Vagina (tissue), 2 donors: ENCODE results near the gene BCAT1. TPM values are rescaled to one million over a fixed set of nuclear protein-coding genes. Genes with fewer than 3 reads are reported as not detected.
"Not testable (repeated sequence)": the region's sequence is repeated elsewhere in the genome, so short reads cannot be mapped to it uniquely, and the experiment has no call there.

Source experiments
- DNase-seq, 2 donors: peaks; one replicate each; pipeline ENCODE4 v3.0.0-alpha.2; 2017; ENCODE audit errors: extremely low spot score in 2 of 2
- H3K27ac ChIP-seq: fragments of 200-600 bp; sonication (generic); one replicate; pipeline ENCODE4 v1.5.1; 2019
- H3K27me3 ChIP-seq: fragments of 200-600 bp; sonication (generic); one replicate; pipeline ENCODE4 v1.5.1; 2019
- H3K36me3 ChIP-seq, 2 donors: fragments of 200-600 bp; sonication (generic); one replicate each; pipeline ENCODE4 v1.5.1; 2017 to 2019
- H3K4me1 ChIP-seq: fragments of 200-600 bp; sonication (generic); one replicate; pipeline ENCODE4 v1.5.1; 2019
- H3K4me3 ChIP-seq, 2 donors: fragments of 200-600 bp; sonication (generic); 1 replicate in 1 of 2; 2 replicates in 1 of 2; pipeline ENCODE4 v1.5.1; 2016 to 2019
- H3K9me3 ChIP-seq: fragments of 200-600 bp; sonication (generic); one replicate; pipeline ENCODE4 v1.5.1; 2019
- CTCF ChIP-seq, 3 experiments: fragments of 450-650 bp in 2 of 3; fragments of 200-600 bp in 1 of 3; sonication (generic) in 1 of 3; IDR thresholded peaks; one replicate each; pipeline ENCODE4 v1.5.1; 2017 to 2019; ENCODE audit warnings: antibody characterized with exemption in 3 of 3, mild to moderate bottlenecking in 2 of 3, moderate library complexity in 2 of 3
- POLR2A ChIP-seq, 2 donors: fragments of 450-650 bp; IDR thresholded peaks; one replicate each; pipeline ENCODE4 v1.6.1; 2017; ENCODE audit warnings: antibody characterized with exemption in 2 of 2, mild to moderate bottlenecking in 2 of 2, moderate library complexity in 2 of 2
- POLR2AphosphoS5 ChIP-seq, 2 donors: sonication (generic); formaldehyde crosslinking; IDR thresholded peaks; one replicate each; pipeline ENCODE4 v1.9.0; 2017; ENCODE audit warnings: antibody characterized with exemption in 2 of 2, mild to moderate bottlenecking in 2 of 2, low read depth in 1 of 2; ENCODE audit not compliant: insufficient read depth in 1 of 2
- intact Hi-C: fragments of 100-400 bp; cut with DNase I; formaldehyde crosslinking; loops from one replicate; pipeline ENCODE4 v1.15.1; 2023
- total RNA-seq: library from RNA; depleted of rRNA; stranded (reverse); fragments of >200 nt; gene quantifications from one replicate; pipeline ENCODE4 v1.2.3, GENCODE V29; 2016

The BCAT1 gene
- total RNA-seq, 1 donor from 2014 or later, result 20.6 TPM

GRCh38 chr12:24964342-24964741 is 15.4 kb upstream of the BCAT1 start:
- Histone ChIP-seq H3K36me3 (no peaks in the 10 kb centered on the region), H3K27me3 (no peaks in the 10 kb centered on the region), H3K4me1 (no peaks in the 10 kb centered on the region), H3K9me3 (peaks cover 3% of the 10 kb centered on the region), H3K4me3 (no peak overlapping the region), H3K27ac (no peak overlapping the region)
- TF ChIP-seq POLR2A (IDR thresholded peaks at IDR 0.05), result no peak
- no peak for TF ChIP-seq POLR2AphosphoS5 (IDR thresholded peaks at IDR 0.05; ENCODE audit: insufficient read depth in 1 of 2, low read depth in 1 of 2)
- TF ChIP-seq CTCF (IDR thresholded peaks at IDR 0.05), result no peak
- intact Hi-C loops, result no loop called here
- no peak for DNase-seq

- peaks cover 3% of the 10 kb centered on the region for H3K9me3 ChIP-seq
- H3K4me1 ChIP-seq, result no peaks in the 10 kb centered on the region
- no peaks in the 10 kb centered on the region for H3K36me3 ChIP-seq
- no peaks in the 10 kb centered on the region for H3K27me3 ChIP-seq
- no peak for TF ChIP-seq POLR2AphosphoS5 (IDR thresholded peaks at IDR 0.05; ENCODE audit: insufficient read depth in 1 of 2, low read depth in 1 of 2)
- no peak for TF ChIP-seq CTCF (IDR thresholded peaks at IDR 0.05)
- no peak for TF ChIP-seq POLR2A (IDR thresholded peaks at IDR 0.05)
- DNase-seq, result no peak
- intact Hi-C loops, result no loop called here
- no peak overlapping the region for H3K4me3 ChIP-seq
- no peak overlapping the region for H3K27ac ChIP-seq
These were observed 11.4 kb upstream of the BCAT1 start for GRCh38 chr12:24960222-24960855.

- H3K27me3 ChIP-seq, H3K9me3 ChIP-seq, H3K4me1 ChIP-seq, intact Hi-C loops, DNase-seq, H3K36me3 ChIP-seq, H3K4me3 ChIP-seq, H3K27ac ChIP-seq: not testable (repeated sequence)
These were observed 7.5 kb upstream of the BCAT1 start for GRCh38 chr12:24956351-24956750.

GRCh38 chr12:24955853-24956252 is 7.0 kb upstream of the BCAT1 start:
- Histone ChIP-seq H3K27me3 (no peaks in the 10 kb centered on the region), H3K4me1 (no peaks in the 10 kb centered on the region), H3K27ac (no peak overlapping the region), H3K4me3 (no peak overlapping the region), H3K9me3 (no peaks in the 10 kb centered on the region), H3K36me3 (no peaks in the 10 kb centered on the region)
- intact Hi-C loops, result no loop called here
- no peak for TF ChIP-seq POLR2A (IDR thresholded peaks at IDR 0.05)
- no peak for TF ChIP-seq POLR2AphosphoS5 (IDR thresholded peaks at IDR 0.05; ENCODE audit: insufficient read depth in 1 of 2, low read depth in 1 of 2)
- no peak for TF ChIP-seq CTCF (IDR thresholded peaks at IDR 0.05)
- DNase-seq, result no peak

GRCh38 chr12:24955389-24955788 is 6.5 kb upstream of the BCAT1 start:
- no peak overlapping the region for H3K4me3 ChIP-seq
- intact Hi-C loops, result no loop called here
- H3K9me3 ChIP-seq, result no peaks in the 10 kb centered on the region
- no peaks in the 10 kb centered on the region for H3K4me1 ChIP-seq
- TF ChIP-seq POLR2AphosphoS5 (IDR thresholded peaks at IDR 0.05; ENCODE audit: insufficient read depth in 1 of 2, low read depth in 1 of 2) (no peak), CTCF (IDR thresholded peaks at IDR 0.05) (no peak), POLR2A (IDR thresholded peaks at IDR 0.05) (no peak)
- no peak for DNase-seq
- no peaks in the 10 kb centered on the region for H3K27me3 ChIP-seq
- H3K36me3 ChIP-seq, result no peaks in the 10 kb centered on the region
- no peak overlapping the region for H3K27ac ChIP-seq
